ENCODE data around the gene SLC25A41.

GRCh38 chr19:6465006-6465405 is 31.4 kb upstream of the SLC25A41 start:
- TF ChIP-seq REST (IDR thresholded peaks at IDR 0.05; ENCODE audit: borderline replicate concordance), result no peak
- no peak for TF ChIP-seq CTCF (IDR thresholded peaks at IDR 0.05; ENCODE audit: poor library complexity, severe bottlenecking)
- no peak for TF ChIP-seq SMC3 (conservative IDR thresholded peaks at IDR 0.05; ENCODE audit: poor library complexity)
- no peak for TF ChIP-seq EP300 (conservative IDR thresholded peaks at IDR 0.05; ENCODE audit: poor library complexity, severe bottlenecking)
- no peak for TF ChIP-seq POLR2AphosphoS5 (IDR thresholded peaks at IDR 0.05)
- no peak for TF ChIP-seq RAD21 (conservative IDR thresholded peaks at IDR 0.05)
